Left hindlimb (tissue), 1 donor: ENCODE measurements around the gene SLC7A5.
"Not testable (repeated sequence)": the region's sequence is repeated elsewhere in the genome, so short reads cannot be mapped to it uniquely, and the experiment has no call there.

Experiments used
- DNase-seq: peaks from one replicate; pipeline ENCODE4 v3.0.0-alpha.2; 2018

The SLC7A5 gene

GRCh38 chr16:87789437-87790291, 79.6 kb downstream of the SLC7A5 start:
- no peak for DNase-seq

GRCh38 chr16:87788730-87789436, 80.4 kb downstream of the SLC7A5 start:
- DNase-seq: not testable (repeated sequence)

DNA sequence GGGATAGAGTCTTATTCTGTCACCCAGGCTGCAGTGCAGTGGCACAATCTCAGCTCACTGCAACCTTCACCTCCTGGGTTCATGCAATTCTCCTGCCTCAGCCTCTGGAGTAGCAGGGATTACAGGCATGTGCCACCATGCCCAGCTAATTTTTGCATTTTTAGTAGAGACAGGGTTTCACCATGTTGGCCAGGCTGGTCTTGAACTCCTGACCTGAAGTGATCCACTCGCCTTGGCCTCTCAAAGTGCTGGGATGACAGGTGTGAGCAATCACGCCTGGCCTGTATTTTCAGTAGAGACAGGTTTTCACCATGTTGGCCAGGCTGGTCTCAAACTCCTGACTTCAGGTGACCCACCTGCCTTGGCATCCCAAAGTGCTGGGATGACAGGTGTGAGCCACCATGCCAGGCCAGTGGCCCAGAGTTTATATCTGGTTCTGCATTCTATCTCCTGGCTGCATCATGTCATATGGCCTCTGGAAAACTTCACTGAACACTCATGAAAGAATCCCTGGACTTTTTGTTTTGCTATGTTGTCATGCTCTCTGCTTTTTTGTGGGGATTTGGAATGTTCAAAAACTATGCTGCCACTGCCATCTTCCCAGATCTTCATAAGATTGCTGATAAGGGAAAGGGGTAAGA, 81.7 kb downstream of the SLC7A5 start:
- not testable (repeated sequence) for DNase-seq

GRCh38 chr16:87784812-87785211, 84.5 kb downstream of the SLC7A5 start:
- DNase-seq: no peak

DNA sequence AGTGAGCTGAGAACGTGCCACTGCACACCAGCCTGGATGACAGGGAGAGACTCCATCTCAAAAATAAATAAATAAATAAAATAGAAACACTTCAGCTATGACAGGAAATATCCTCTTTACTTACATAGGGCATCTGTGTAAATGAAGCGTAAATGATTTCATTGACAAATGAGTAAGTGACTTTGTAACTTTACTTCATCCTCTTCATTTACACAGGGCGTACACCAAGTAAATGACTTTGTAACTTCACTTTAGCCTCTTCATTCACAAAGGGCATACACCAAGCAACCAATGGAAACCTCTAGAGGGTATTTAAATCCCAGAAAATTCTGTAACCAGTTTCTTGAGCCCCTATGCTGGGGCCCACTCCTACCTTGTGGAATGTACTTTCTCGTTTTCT, 87.3 kb downstream of the SLC7A5 start:
- no peak for DNase-seq

DNA sequence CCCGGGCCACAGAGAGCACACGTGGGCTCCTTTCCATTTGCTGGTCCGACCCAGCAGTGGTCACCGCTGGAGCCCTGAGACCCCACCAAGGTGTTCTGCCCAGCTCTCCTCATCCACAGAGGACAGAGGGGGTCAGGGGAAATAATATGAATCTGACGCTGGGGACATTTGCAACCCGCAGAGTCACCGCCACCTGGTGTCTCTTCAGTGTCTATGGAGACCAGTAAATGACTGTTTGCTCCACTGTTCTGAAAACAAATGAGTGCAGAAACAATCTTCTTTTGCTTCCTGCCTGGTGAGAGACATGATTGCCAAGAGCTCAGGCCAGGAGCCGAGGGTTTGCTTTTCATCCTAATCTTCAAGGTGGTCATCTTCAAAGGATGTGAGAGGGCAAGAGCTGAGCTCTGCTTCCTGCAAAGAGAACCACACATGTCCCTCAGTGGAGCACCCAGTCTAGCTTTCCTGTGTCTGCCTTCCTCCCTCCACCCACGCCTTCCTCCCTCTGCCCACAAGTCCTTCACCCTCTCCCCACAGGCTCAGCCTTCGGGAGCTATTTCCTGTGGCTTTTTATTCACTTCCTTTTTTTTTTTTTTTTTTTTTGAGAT, 88.8 kb downstream of the SLC7A5 start:
- no peak for DNase-seq
